Measurements from ENCODE around the gene RHBDF1. TPM values are rescaled to one million over a fixed set of nuclear protein-coding genes. Genes with fewer than 3 reads are reported as not detected.

Gene RHBDF1
- total RNA-seq, result 32.3 and 46.5 TPM in 2 replicates

GRCh38 chr16:72561-73548, at the start of gene RHBDF1:
Gene RHBDF1, minus strand, starts transcription at chr16:72631. Its CDS starts 7,616 bp downstream, at chr16:65015.

GRCh38 chr16:77807-78443, 5.5 kb upstream of the RHBDF1 start, which contains the start of gene MPG:
Gene MPG, plus strand, starts transcription at chr16:78225. Its CDS starts 85 bp downstream, at chr16:78310.

GRCh38 chr16:53346-54236, 18.8 kb downstream of the RHBDF1 start, which contains the start of the genes POLR3K and SNRNP25:
Gene POLR3K, minus strand, starts transcription at chr16:53608. Its CDS starts 22 bp downstream, at chr16:53586.
Gene SNRNP25, plus strand, starts transcription at chr16:53828. Its CDS starts 189 bp downstream, at chr16:54017.

Other genes with a start within 250 kb of the RHBDF1 start
- 2.7 TPM in 2 replicates for gene POLR3K, start 19.0 kb downstream of the RHBDF1 start, total RNA-seq
- 38.6 and 42.2 TPM in 2 replicates for gene SNRNP25, start 18.8 kb downstream of the RHBDF1 start, total RNA-seq
- gene MPG, start 5.6 kb upstream of the RHBDF1 start, total RNA-seq, result 125 and 225 TPM in 2 replicates
- 6.5 and 11.0 TPM in 2 replicates for gene NPRL3, start 66.0 kb upstream of the RHBDF1 start, total RNA-seq
- not detected in 2 replicates for gene HBZ, start 80.0 kb upstream of the RHBDF1 start, total RNA-seq
- not detected in 2 replicates for gene HBM, start 93.3 kb upstream of the RHBDF1 start, total RNA-seq
- gene HBA2, start 100.2 kb upstream of the RHBDF1 start, total RNA-seq, result not detected in 2 replicates
- not detected in 2 replicates for gene HBA1, start 104.0 kb upstream of the RHBDF1 start, total RNA-seq
- not detected in 2 replicates for gene HBQ1, start 107.8 kb upstream of the RHBDF1 start, total RNA-seq
- 23.3 and 28.8 TPM in 2 replicates for gene LUC7L, start 156.8 kb upstream of the RHBDF1 start, total RNA-seq
- gene FAM234A, start 162.2 kb upstream of the RHBDF1 start, total RNA-seq, result 31.5 and 39.1 TPM in 2 replicates
- gene RGS11, start 203.3 kb upstream of the RHBDF1 start, total RNA-seq, result 1.4 and 7.2 TPM in 2 replicates
- gene ARHGDIG, start 208.0 kb upstream of the RHBDF1 start, total RNA-seq, result 0.77 and 0.79 TPM in 2 replicates
- gene PDIA2, start 210.5 kb upstream of the RHBDF1 start, total RNA-seq, result under 0.01 and 0.17 TPM in 2 replicates